Vagina (tissue), 2 donors: ENCODE data around the gene ESR1. TPM values are rescaled to one million over a fixed set of nuclear protein-coding genes. Genes with fewer than 3 reads are reported as not detected.

Experiments
- DNase-seq, 2 donors: peaks; one replicate each; pipeline ENCODE4 v3.0.0-alpha.2; 2017; ENCODE audit errors: extremely low spot score in 2 of 2
- H3K27ac ChIP-seq: fragments of 200-600 bp; sonication (generic); one replicate; pipeline ENCODE4 v1.5.1; 2019
- H3K27me3 ChIP-seq: fragments of 200-600 bp; sonication (generic); one replicate; pipeline ENCODE4 v1.5.1; 2019
- H3K36me3 ChIP-seq, 2 donors: fragments of 200-600 bp; sonication (generic); one replicate each; pipeline ENCODE4 v1.5.1; 2017 to 2019
- H3K4me1 ChIP-seq: fragments of 200-600 bp; sonication (generic); one replicate; pipeline ENCODE4 v1.5.1; 2019
- H3K4me3 ChIP-seq, 2 donors: fragments of 200-600 bp; sonication (generic); 1 replicate in 1 of 2; 2 replicates in 1 of 2; pipeline ENCODE4 v1.5.1; 2016 to 2019
- H3K9me3 ChIP-seq: fragments of 200-600 bp; sonication (generic); one replicate; pipeline ENCODE4 v1.5.1; 2019
- POLR2A ChIP-seq, 2 donors: fragments of 450-650 bp; IDR thresholded peaks; one replicate each; pipeline ENCODE4 v1.6.1; 2017; ENCODE audit warnings: antibody characterized with exemption in 2 of 2, mild to moderate bottlenecking in 2 of 2, moderate library complexity in 2 of 2
- POLR2AphosphoS5 ChIP-seq, 2 donors: sonication (generic); formaldehyde crosslinking; IDR thresholded peaks; one replicate each; pipeline ENCODE4 v1.9.0; 2017; ENCODE audit warnings: antibody characterized with exemption in 2 of 2, mild to moderate bottlenecking in 2 of 2, low read depth in 1 of 2; ENCODE audit not compliant: insufficient read depth in 1 of 2
- intact Hi-C: fragments of 100-400 bp; cut with DNase I; formaldehyde crosslinking; loops from one replicate; pipeline ENCODE4 v1.15.1; 2023
- total RNA-seq: library from RNA; depleted of rRNA; stranded (reverse); fragments of >200 nt; gene quantifications from one replicate; pipeline ENCODE4 v1.2.3, GENCODE V29; 2016
- TF ChIP-seq, protein P1 (sequence below), 3 experiments: fragments of 450-650 bp in 2 of 3; fragments of 200-600 bp in 1 of 3; sonication (generic) in 1 of 3; IDR thresholded peaks; one replicate each; pipeline ENCODE4 v1.5.1; 2017 to 2019; ENCODE audit warnings: antibody characterized with exemption in 3 of 3, mild to moderate bottlenecking in 2 of 3, moderate library complexity in 2 of 3

Gene ESR1
- total RNA-seq, 1 donor from 2014 or later: 50.3 TPM

DNA sequence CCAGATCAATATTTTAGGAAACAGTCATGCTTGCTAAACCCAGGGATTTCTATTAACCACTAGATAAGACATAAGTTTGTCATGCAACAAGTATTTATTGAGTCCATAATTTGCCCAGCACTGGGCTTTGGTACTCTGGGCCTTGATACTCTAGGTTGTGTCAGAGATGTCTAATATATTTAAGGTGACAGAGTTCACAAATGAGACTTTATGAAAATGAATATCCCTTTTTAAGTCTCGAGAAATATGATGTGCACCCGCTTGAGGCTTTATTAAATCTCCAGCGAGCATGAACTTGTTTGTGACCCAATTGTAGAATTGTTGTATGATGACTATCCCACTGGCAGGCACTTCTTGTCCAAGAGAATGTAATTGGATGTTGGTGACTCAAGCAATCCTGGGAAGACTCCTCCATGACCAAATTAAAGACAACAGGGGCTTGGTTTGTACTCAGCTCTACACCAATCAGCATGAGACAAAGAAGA lies 109.2 kb downstream of the ESR1 start:
- TF ChIP-seq, protein P1, sequence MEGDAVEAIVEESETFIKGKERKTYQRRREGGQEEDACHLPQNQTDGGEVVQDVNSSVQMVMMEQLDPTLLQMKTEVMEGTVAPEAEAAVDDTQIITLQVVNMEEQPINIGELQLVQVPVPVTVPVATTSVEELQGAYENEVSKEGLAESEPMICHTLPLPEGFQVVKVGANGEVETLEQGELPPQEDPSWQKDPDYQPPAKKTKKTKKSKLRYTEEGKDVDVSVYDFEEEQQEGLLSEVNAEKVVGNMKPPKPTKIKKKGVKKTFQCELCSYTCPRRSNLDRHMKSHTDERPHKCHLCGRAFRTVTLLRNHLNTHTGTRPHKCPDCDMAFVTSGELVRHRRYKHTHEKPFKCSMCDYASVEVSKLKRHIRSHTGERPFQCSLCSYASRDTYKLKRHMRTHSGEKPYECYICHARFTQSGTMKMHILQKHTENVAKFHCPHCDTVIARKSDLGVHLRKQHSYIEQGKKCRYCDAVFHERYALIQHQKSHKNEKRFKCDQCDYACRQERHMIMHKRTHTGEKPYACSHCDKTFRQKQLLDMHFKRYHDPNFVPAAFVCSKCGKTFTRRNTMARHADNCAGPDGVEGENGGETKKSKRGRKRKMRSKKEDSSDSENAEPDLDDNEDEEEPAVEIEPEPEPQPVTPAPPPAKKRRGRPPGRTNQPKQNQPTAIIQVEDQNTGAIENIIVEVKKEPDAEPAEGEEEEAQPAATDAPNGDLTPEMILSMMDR (IDR thresholded peaks at IDR 0.05): no peak
- TF ChIP-seq POLR2AphosphoS5 (IDR thresholded peaks at IDR 0.05; ENCODE audit: insufficient read depth in 1 of 2, low read depth in 1 of 2): peak; percentile 27 to 65
- Histone ChIP-seq H3K36me3 (no peaks in the 10 kb centered on the region), H3K27me3 (no peaks in the 10 kb centered on the region), H3K9me3 (no peaks in the 10 kb centered on the region), H3K4me3 (no peak overlapping the region), H3K4me1 (peaks cover 49% of the 10 kb centered on the region), H3K27ac (peak overlapping the region; percentile 78)
- intact Hi-C loops: no loop called here
- peak in 1 of 2 donors; percentile 93 for DNase-seq

DNA sequence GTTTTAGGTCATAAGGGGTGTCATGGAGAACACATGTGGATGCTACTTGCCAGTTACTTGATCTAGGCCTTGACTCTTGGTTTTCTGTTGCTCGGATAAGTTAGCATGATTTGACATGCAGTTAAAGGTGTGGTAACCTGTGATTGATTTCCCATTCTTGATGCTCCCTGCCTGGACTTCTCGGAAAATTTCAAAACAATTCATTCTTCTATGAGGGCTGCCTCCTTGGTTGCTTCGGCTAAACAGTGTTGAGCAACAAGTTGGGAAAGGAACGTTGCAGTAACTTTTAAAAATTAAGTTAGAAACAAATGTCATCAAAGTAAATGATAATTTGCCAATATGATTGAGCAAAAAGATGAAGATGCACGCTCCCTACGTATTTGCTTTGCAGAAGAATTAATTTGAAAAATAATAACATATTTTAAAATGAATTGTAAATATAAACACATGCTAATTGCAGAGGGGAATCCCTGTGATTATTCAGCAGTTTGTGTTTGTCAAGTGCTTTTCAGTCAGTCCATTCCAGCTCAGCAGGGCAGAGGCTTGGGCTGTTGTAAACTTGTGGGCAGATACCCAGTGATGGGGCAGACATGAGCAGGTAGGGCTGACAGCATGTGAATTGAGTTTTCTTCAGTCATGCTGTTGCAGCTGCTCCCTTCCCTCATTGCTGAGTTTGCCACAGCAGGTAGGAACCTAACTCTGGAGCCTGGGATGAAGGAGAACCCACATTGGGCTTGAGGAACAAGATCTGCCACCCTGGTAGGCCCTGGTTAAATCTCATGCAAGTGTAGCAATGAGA lies 110.2 kb downstream of the ESR1 start:
- Histone ChIP-seq H3K27ac (peak overlapping the region; percentile 78), H3K4me3 (no peak overlapping the region), H3K36me3 (no peaks in the 10 kb centered on the region), H3K9me3 (no peaks in the 10 kb centered on the region), H3K4me1 (peaks cover 45% of the 10 kb centered on the region), H3K27me3 (no peaks in the 10 kb centered on the region)
- TF ChIP-seq POLR2AphosphoS5 (IDR thresholded peaks at IDR 0.05; ENCODE audit: insufficient read depth in 1 of 2, low read depth in 1 of 2) (peak; percentile 43 to 48), POLR2A (IDR thresholded peaks at IDR 0.05) (no peak)
- TF ChIP-seq, protein P1 (IDR thresholded peaks at IDR 0.05): no peak
- intact Hi-C loops: no loop called here
- DNase-seq: peak in 1 of 2 donors; percentile 89

- intact Hi-C loops: no loop called here
- Histone ChIP-seq H3K4me1 (peaks cover 26% of the 10 kb centered on the region), H3K4me3 (no peak overlapping the region), H3K27ac (no peak overlapping the region), H3K27me3 (no peaks in the 10 kb centered on the region), H3K9me3 (no peaks in the 10 kb centered on the region), H3K36me3 (peaks cover 0 to 5% of the 10 kb centered on the region in 2 donors)
- TF ChIP-seq, protein P1 (IDR thresholded peaks at IDR 0.05): no peak
- TF ChIP-seq POLR2AphosphoS5 (IDR thresholded peaks at IDR 0.05; ENCODE audit: insufficient read depth in 1 of 2, low read depth in 1 of 2): no peak
- no peak for TF ChIP-seq POLR2A (IDR thresholded peaks at IDR 0.05)
- DNase-seq: no peak
Observed at GRCh38 chr6:151940307-151940706, 132.8 kb downstream of the ESR1 start.

GRCh38 chr6:151948002-151948743 lies 140.7 kb downstream of the ESR1 start:
- H3K27me3 ChIP-seq: no peaks in the 10 kb centered on the region
- DNase-seq: no peak
- H3K36me3 ChIP-seq: peaks cover 0 to 23% of the 10 kb centered on the region in 2 donors
- H3K9me3 ChIP-seq: no peaks in the 10 kb centered on the region
- intact Hi-C loops: no loop called here
- TF ChIP-seq POLR2A (IDR thresholded peaks at IDR 0.05) (no peak), POLR2AphosphoS5 (IDR thresholded peaks at IDR 0.05; ENCODE audit: insufficient read depth in 1 of 2, low read depth in 1 of 2) (no peak)
- TF ChIP-seq, protein P1 (IDR thresholded peaks at IDR 0.05): no peak
- H3K4me1 ChIP-seq: peaks cover 32% of the 10 kb centered on the region
- no peak overlapping the region for H3K4me3 ChIP-seq
- peak overlapping the region; percentile 29 for H3K27ac ChIP-seq
